ENCODE measurements around the gene PI16. TPM values are rescaled to one million over a fixed set of nuclear protein-coding genes. Genes with fewer than 3 reads are reported as not detected.

The PI16 gene
- polyA plus RNA-seq, 1 donor from 2014 or later, result not detected

DNA sequence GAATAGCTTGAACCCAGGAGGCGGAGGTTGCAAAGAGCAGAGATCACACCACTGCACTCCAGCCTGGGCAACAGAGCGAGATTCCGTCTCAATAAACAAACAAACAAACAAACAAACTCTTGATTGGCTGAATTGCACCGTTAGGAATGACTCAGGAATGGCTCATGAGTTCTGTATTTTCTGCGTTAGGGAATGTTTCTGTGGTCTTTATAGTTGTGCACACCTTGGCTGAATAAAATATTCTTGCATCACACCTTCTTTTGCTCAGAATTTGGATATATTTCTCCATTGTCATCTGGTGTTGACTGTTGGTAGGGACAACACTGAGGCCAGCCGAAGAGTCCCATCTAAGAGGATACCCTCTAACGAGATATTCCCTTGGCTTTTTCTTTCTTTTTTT lies 19.6 kb upstream of the PI16 start:
- Histone ChIP-seq H3K9me2 (ENCODE audit: insufficient read depth, low read length) (no peaks in the 10 kb centered on the region), H3K9me3 (ENCODE audit: low read length) (no peaks in the 10 kb centered on the region), H3K4me3 (ENCODE audit: low read length) (no peak overlapping the region), H3K4me2 (ENCODE audit: low read length) (no peak overlapping the region), H3F3A (ENCODE audit: insufficient read depth, low read length, poor library complexity, severe bottlenecking) (no peaks in the 10 kb centered on the region), H3K36me3 (ENCODE audit: insufficient read depth, low read length) (no peaks in the 10 kb centered on the region), H3K79me2 (replicated peaks; ENCODE audit: insufficient read depth, low read length) (no peaks in the 10 kb centered on the region), H3K9ac (ENCODE audit: low read length) (no peak overlapping the region), H3K27me3 (ENCODE audit: insufficient read depth, low read depth, low read length) (no peaks in the 10 kb centered on the region), H4K20me1 (ENCODE audit: insufficient read depth) (no peaks in the 10 kb centered on the region), H3K27ac (ENCODE audit: low read length) (no peak overlapping the region), H2AFZ (ENCODE audit: low read depth, low read length) (no peak overlapping the region)
- TF ChIP-seq RAD21 (conservative IDR thresholded peaks at IDR 0.05) (no peak), EZH2 (IDR thresholded peaks at IDR 0.05; ENCODE audit: borderline replicate concordance, insufficient read depth, low read length, poor library complexity, severe bottlenecking) (no peak), MXI1 (conservative IDR thresholded peaks at IDR 0.05; ENCODE audit: poor library complexity, severe bottlenecking) (no peak), POLR2AphosphoS5 (IDR thresholded peaks at IDR 0.05) (no peak), EP300 (conservative IDR thresholded peaks at IDR 0.05; ENCODE audit: poor library complexity, severe bottlenecking) (no peak), SMC3 (conservative IDR thresholded peaks at IDR 0.05; ENCODE audit: poor library complexity) (no peak)
- TF ChIP-seq, protein P1, sequence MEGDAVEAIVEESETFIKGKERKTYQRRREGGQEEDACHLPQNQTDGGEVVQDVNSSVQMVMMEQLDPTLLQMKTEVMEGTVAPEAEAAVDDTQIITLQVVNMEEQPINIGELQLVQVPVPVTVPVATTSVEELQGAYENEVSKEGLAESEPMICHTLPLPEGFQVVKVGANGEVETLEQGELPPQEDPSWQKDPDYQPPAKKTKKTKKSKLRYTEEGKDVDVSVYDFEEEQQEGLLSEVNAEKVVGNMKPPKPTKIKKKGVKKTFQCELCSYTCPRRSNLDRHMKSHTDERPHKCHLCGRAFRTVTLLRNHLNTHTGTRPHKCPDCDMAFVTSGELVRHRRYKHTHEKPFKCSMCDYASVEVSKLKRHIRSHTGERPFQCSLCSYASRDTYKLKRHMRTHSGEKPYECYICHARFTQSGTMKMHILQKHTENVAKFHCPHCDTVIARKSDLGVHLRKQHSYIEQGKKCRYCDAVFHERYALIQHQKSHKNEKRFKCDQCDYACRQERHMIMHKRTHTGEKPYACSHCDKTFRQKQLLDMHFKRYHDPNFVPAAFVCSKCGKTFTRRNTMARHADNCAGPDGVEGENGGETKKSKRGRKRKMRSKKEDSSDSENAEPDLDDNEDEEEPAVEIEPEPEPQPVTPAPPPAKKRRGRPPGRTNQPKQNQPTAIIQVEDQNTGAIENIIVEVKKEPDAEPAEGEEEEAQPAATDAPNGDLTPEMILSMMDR (IDR thresholded peaks at IDR 0.05; ENCODE audit: poor library complexity, severe bottlenecking), result no peak
- TF ChIP-seq, protein P2, sequence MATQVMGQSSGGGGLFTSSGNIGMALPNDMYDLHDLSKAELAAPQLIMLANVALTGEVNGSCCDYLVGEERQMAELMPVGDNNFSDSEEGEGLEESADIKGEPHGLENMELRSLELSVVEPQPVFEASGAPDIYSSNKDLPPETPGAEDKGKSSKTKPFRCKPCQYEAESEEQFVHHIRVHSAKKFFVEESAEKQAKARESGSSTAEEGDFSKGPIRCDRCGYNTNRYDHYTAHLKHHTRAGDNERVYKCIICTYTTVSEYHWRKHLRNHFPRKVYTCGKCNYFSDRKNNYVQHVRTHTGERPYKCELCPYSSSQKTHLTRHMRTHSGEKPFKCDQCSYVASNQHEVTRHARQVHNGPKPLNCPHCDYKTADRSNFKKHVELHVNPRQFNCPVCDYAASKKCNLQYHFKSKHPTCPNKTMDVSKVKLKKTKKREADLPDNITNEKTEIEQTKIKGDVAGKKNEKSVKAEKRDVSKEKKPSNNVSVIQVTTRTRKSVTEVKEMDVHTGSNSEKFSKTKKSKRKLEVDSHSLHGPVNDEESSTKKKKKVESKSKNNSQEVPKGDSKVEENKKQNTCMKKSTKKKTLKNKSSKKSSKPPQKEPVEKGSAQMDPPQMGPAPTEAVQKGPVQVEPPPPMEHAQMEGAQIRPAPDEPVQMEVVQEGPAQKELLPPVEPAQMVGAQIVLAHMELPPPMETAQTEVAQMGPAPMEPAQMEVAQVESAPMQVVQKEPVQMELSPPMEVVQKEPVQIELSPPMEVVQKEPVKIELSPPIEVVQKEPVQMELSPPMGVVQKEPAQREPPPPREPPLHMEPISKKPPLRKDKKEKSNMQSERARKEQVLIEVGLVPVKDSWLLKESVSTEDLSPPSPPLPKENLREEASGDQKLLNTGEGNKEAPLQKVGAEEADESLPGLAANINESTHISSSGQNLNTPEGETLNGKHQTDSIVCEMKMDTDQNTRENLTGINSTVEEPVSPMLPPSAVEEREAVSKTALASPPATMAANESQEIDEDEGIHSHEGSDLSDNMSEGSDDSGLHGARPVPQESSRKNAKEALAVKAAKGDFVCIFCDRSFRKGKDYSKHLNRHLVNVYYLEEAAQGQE (IDR thresholded peaks at IDR 0.05; ENCODE audit: borderline replicate concordance), result no peak

DNA sequence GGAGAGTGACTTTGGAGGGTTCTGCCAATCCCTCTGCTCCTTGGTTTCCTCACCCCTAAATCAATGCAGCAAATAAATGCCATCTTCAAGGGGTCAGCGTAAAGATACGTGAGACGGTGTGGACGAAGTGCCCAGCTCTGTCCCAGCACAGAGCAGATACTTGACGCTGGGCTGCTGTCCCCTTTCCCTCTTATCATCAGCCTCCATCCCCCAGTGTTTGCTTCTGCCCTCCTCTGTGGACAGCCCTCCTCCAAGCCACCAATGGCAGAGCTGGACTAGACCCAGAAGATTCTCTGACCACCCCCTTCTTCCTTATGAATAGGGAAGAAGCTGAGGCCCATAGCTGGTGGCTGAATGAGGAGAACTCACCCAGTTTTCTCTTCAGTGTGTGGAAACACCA lies 17.7 kb upstream of the PI16 start:
- Histone ChIP-seq H3K36me3 (ENCODE audit: insufficient read depth, low read length) (no peaks in the 10 kb centered on the region), H3K9ac (ENCODE audit: low read length) (no peak overlapping the region)

DNA sequence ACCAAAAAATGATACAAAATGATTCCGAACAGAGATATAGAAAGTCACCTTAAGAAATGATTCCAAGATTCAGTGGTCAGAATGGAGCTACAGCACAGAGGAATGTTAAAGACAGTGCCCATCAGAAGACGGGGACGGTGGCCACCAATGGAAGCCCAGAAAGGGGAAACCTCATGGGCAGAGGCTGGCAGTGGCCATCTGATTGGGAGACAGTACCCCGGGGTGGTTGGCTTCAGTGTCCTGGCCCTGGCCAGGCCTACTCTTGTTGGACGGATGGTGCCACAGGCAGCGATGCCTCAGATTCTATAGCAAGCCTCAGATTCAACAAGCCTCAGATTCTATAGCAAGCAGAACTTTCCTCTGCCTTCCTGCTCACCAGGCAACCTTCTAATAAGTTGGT lies 16.6 kb upstream of the PI16 start:
- H3F3A ChIP-seq (ENCODE audit: insufficient read depth, low read length, poor library complexity, severe bottlenecking), result no peaks in the 10 kb centered on the region
- H4K20me1 ChIP-seq (ENCODE audit: insufficient read depth), result no peaks in the 10 kb centered on the region

More for the DNA sequence above, 17.7 kb upstream of the PI16 start:
- TF ChIP-seq MXI1 (conservative IDR thresholded peaks at IDR 0.05; ENCODE audit: poor library complexity, severe bottlenecking) (no peak), EZH2 (IDR thresholded peaks at IDR 0.05; ENCODE audit: borderline replicate concordance, insufficient read depth, low read length, poor library complexity, severe bottlenecking) (no peak), POLR2AphosphoS5 (IDR thresholded peaks at IDR 0.05) (no peak)
- Histone ChIP-seq H3K9me3 (ENCODE audit: low read length) (no peaks in the 10 kb centered on the region), H3K79me2 (replicated peaks; ENCODE audit: insufficient read depth, low read length) (no peaks in the 10 kb centered on the region), H3K27me3 (ENCODE audit: insufficient read depth, low read depth, low read length) (no peaks in the 10 kb centered on the region), H3K4me2 (ENCODE audit: low read length) (no peak overlapping the region), H2AFZ (ENCODE audit: low read depth, low read length) (no peak overlapping the region), H3K4me3 (ENCODE audit: low read length) (no peak overlapping the region), H3K9me2 (ENCODE audit: insufficient read depth, low read length) (no peaks in the 10 kb centered on the region), H3F3A (ENCODE audit: insufficient read depth, low read length, poor library complexity, severe bottlenecking) (no peaks in the 10 kb centered on the region), H3K27ac (ENCODE audit: low read length) (no peak overlapping the region), H4K20me1 (ENCODE audit: insufficient read depth) (no peaks in the 10 kb centered on the region)

More for the DNA sequence above, 16.6 kb upstream of the PI16 start:
- Histone ChIP-seq H3K79me2 (replicated peaks; ENCODE audit: insufficient read depth, low read length) (no peaks in the 10 kb centered on the region), H3K9me3 (ENCODE audit: low read length) (no peaks in the 10 kb centered on the region), H3K27ac (ENCODE audit: low read length) (no peak overlapping the region), H3K27me3 (ENCODE audit: insufficient read depth, low read depth, low read length) (no peaks in the 10 kb centered on the region), H3K4me2 (ENCODE audit: low read length) (no peak overlapping the region), H3K9ac (ENCODE audit: low read length) (no peak overlapping the region), H2AFZ (ENCODE audit: low read depth, low read length) (no peak overlapping the region), H3K9me2 (ENCODE audit: insufficient read depth, low read length) (no peaks in the 10 kb centered on the region), H3K36me3 (ENCODE audit: insufficient read depth, low read length) (no peaks in the 10 kb centered on the region), H3K4me3 (ENCODE audit: low read length) (no peak overlapping the region)
- no peak for TF ChIP-seq EZH2 (IDR thresholded peaks at IDR 0.05; ENCODE audit: borderline replicate concordance, insufficient read depth, low read length, poor library complexity, severe bottlenecking)
- TF ChIP-seq SMC3 (conservative IDR thresholded peaks at IDR 0.05; ENCODE audit: poor library complexity), result no peak
- TF ChIP-seq, protein P2 (IDR thresholded peaks at IDR 0.05; ENCODE audit: borderline replicate concordance), result no peak
- no peak for TF ChIP-seq RAD21 (conservative IDR thresholded peaks at IDR 0.05)
- no peak for TF ChIP-seq POLR2AphosphoS5 (IDR thresholded peaks at IDR 0.05)
- TF ChIP-seq TAF1 (IDR thresholded peaks at IDR 0.05; ENCODE audit: low read depth), result no peak
- no peak for TF ChIP-seq MXI1 (conservative IDR thresholded peaks at IDR 0.05; ENCODE audit: poor library complexity, severe bottlenecking)
- TF ChIP-seq, protein P1 (IDR thresholded peaks at IDR 0.05; ENCODE audit: poor library complexity, severe bottlenecking), result no peak
- no peak for TF ChIP-seq EP300 (conservative IDR thresholded peaks at IDR 0.05; ENCODE audit: poor library complexity, severe bottlenecking)

Data from neural cell (in vitro differentiated cells).